Fibroblast of skin of left quadriceps (primary cell): ENCODE measurements around the gene VWA2.

ENCODE experiments used
- DNase-seq, 2 experiments: peaks; one replicate each; pipeline ENCODE4 v3.0.0-alpha.2; 2013; ENCODE audit warnings: low read depth in 2 of 2

The VWA2 gene

DNA sequence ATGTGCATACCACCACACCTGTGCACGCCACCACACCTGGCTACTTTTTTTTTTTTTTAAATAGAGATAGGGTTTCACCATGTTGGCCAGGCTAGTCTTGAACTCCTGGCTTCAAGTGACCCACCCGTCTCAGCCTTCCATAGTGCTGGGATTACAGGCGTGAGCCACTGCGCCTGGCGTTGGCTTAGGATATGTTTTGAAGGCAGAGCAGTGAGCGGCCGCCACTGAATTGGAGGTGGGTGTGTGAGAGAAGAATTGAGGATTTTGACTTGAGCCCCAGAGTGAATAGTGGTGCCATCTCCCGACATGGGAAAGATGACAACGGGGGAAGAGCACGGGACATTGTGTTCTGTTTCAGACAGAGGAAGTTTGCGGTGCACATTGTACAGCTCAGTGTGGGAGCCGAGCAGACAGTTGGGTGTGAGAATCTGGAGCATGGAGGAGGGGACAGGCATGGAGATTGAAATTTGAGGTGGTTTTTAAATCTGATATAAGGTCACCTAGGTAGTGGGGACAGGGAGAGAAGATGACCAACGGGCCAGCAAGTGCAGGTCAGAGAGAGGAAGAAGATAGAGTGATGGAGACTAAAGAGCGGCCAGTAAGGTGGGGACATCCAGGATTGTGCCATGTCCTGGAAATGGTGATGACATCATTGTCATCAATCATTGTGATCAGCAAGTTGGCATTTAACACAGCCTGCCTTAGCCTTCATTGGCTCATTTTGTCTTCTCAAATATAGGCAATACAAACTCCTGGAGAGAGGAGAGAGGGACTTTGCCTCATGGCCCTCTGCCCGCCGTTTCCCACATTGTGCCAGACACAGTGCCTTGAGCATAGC, 35.8 kb downstream of the VWA2 start:
- DNase-seq: no peak

DNA sequence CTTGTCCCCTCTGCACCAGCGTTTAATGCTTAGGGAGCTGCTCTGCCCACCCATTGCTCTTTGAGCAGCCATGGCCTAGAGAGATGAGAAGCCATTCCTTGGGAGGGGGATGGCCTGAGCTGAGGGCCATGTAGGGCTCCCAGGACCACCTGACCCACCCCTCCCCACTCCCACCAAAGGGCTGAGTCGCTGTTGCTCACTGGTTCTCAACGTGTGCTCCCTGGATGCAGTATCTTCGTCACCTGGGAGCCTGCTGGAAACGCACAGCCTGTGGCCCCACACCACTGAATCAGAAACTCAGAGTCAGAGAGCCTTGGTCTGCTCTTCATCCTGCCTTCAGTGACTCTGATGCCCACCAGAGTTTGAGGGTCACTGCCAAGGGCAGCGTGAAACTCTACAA, 37.0 kb downstream of the VWA2 start:
- no peak for DNase-seq

DNA sequence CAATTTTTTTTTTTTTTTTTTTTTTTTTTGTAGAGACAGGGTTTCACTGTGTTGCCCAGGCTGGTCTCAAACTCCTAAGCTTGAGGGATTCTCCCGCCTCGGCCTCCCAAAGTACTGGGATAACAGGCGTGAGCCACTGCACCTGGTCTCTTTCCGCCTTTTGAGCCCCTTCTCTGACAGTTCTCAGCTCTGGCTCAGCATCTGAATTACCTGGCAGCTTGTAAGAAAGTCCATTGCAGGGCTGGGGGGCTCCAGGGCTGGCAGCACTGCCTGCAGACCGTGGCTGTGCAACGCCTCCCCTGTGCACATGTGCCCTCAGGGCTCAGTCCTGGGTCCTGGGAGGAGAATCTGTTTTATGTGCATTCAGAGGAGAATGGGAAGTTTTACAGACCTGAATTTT, 37.6 kb downstream of the VWA2 start:
- no peak for DNase-seq

DNA sequence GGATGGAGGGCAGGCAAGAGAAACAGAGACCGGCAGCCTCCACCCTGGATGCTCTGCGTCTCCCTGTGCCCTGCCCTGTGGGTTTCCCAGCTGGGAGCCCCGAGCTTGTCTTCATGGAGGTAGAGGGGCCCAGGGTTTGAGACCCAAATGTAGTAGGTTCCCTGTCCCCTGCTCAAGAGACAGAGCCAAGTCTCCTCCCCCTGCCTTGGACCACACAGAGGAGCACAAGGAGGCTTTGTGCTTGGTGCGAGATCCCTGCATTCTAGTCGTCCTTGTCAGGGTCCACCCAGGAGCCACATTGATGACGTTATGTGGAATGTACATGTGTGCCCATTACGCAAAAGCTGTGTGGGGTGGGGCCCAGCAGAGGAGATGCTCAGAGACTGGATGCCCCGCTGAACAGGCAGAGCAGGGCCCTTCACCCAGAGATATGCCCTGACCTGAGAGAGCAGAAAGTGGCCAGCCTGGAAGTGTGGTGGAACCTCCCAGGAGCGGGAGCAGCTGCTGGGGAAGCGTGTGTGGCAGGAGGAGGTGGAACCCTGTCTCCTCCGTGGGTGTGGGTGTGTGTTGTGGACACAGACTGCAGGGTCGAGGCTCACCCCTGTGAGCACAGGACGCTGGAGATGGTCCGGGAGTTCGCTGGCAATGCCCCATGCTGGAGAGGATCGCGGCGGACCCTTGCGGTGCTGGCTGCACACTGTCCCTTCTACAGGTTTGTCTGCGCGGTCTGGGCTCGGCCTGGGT, 39.3 kb downstream of the VWA2 start:
- no peak for DNase-seq

DNA sequence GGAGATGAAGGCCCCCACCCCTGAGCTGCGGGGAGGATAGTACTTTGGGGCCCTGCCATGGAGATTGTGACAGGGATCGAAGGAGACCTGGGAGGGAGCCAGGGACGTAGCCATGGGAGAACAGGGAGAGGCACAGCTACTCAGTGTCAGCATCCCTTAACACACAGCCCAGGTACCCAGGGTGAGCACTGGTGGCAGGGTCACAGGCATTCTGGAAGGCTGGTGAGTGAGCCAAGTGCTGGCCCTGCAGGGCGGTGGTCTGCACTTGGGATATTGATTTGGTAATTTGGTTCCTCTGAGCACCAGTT, 39.8 kb downstream of the VWA2 start:
- no peak for DNase-seq

DNA sequence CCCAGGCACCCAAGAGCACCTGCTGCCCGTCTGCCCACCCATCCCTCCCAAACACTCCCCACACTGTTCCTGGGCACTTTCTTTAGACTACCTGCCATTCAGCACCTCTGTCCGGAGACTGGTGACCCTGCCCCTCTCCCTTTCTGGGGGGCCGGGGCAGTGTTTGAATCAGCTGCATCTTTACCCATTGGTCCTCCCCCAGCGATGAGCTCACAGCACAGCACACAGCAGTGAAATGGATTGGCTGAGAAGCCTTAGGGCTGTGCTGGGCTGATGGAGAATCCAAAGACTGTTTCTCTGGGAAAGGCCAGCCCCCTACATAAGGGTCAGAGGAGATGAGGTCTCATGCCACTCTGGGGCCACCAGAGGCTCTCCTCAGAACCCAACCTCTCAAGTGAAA, 40.2 kb downstream of the VWA2 start:
- no peak for DNase-seq

DNA sequence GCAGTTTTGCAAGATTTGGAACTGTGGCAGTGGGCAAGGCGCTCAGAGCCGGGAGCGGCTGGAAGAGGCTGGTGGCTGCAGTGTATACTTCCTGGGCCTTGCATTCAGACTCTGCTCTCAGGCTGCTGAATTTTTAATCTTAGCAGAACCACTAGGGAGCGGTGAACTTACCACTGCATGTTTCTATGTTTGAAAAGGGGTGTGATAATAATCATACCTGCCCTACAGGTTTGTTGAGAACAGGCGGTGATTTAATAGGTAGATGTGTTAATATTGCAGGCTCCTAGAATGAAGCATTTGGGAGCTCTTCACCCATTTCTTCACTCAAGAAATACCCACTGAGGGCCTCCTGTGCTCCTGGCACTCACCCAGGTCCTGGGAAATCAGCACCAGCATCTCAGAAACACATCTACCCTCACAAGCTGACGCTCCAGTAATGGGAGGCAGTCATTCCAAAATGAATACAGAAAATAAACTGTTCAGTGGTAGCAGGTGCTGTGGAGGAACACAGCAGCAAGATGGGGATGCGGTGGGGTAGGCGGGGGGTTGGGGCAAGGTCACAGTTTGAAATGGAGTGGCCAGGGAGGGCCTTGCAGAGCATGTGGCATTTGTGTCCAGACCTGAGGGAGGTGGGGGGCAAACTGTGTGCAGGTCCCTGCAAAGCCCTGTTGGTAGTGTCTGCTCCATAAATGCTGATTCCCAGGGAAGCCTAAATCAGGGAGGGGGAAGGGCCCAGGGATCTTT, 41.0 kb downstream of the VWA2 start:
- no peak for DNase-seq

DNA sequence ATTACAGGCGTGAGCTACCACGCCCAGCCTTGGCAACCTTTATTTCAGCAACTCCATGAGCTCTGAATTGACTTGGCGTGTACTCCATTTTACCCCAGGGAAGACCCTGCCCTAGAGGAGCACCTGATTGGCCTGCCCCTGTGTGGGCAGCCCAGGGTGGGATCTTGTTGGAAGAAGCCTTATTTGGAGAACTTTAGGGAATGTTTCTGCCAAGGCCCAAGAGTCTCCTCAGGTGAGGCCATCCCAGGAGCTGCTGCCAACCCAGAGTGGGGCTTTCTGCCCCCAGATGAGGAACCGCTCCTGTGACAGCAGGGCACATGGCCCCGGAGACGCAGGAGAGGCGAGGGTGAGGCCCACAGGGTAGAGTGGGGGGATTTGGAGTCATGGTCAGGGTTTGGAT, 42.0 kb downstream of the VWA2 start:
- no peak for DNase-seq

DNA sequence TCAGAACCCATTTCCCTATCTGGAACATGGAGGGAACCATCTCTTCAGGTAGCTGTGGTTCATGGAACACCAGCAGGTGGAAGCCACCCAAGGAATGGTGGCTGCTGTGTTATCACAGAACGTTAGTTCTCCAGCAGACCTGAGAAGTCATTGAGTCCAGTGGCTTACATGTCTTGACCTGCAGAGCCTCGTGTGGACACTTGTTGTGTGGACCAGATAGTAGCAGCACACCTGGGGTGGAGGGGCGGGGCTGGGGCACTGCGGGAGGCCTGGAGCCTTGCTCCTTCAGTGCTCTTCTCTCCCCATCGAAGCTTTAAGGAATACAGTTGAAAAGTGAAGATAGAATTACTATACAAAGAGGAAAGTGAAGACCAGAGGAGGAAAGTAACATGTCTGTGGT, 42.4 kb downstream of the VWA2 start:
- no peak for DNase-seq

DNA sequence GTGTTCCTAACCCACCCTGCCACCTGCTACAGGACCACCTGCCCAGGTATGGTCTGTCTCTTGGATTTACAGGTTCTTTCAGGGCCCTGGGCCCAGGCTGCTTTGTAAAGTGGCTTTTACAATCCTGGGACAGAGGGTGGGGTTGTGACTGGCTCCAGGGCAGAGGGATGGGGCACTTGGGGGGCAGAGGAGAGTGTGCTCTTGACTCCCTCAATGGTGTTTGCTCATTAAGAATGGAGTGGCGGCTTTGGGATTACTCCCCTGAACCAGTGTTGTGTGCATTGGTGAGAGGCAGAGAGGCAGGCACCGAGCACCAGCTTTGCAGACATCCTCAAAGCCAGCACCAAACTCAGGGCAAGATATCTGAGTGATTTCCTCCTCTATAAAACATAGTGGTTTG, 43.5 kb downstream of the VWA2 start:
- DNase-seq: no peak

DNA sequence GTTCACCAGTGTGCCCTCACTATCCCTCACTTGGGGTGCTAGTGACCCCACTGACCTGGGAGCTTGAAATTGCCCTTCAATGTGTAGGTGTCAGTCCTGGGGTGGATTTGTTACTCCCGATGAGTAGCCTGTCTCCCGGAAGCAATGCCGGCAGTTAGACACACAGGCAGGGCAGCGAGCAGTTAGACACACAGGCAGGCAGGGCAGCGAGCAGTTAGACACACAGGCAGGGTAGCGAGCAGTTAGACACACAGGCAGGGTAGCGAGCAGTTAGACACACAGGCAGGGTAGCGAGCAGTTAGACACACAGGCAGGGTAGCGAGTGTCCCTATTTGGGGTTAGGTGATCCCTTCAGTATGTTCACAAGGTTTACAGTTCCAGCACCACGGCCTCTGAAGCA, 44.0 kb downstream of the VWA2 start:
- DNase-seq: no peak

DNA sequence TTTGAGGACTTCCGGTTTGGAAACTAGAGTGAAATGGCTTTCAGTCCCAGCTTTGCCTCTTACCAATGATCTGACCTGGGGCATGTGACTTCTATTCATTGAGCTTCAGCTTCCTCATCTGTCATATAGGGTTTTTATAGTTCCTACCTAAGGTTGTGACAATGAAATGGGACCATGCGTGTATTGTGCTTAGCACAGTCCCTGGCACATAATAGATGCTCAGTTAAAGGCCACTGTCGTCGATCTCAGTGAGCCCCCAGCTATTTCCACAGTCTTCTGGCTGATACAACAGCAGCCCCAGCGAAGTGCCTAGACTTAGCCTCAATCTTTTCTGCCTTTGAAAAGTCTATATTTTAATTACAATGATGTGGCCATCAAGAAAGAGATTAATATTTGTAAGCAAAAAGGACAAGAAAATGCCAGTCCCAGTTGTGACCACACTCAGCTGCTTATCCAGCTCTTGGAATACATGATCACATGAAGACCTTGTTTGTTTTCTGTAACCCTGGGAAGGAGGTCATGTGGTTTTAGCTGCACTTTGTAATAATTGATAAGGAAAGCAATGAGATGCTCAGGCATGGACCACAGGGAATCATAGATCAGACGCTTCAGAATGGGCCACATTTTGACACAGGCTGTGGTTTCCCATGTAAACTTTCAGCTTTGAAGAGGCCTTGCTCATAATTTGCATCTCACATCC, 44.6 kb downstream of the VWA2 start:
- no peak for DNase-seq

DNA sequence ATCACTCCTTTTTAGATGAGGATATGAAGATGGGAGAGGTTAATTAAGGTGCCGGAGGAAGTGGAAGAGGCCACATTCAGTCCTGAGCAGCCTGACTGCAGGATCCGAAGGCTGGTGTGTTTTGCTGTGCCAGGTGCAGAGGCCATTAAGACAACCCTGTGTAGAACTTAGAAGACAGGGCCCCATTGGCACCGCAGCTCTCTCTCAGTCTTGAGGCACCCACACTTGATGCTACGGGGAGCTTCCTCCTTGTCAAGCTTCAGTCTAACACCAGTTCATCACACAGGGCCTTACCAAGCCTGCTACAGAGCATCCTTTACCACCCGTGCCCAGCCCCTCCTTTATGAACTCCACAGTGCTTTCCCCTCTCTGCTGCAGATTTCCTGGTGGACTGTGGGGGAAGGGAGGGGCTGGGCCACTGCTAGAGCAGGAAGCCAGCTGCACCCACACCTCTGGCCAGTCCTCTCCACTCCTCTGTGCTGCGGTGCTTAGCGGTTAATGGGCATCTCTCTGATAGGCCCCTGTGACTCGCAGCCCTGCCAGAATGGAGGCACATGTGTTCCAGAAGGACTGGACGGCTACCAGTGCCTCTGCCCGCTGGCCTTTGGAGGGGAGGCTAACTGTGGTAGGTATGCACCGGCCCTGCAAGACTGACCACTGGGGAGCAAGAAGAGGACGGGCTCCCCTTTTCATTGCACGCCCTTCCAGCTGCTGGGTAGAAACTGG, 45.5 kb downstream of the VWA2 start:
- DNase-seq: no peak

DNA sequence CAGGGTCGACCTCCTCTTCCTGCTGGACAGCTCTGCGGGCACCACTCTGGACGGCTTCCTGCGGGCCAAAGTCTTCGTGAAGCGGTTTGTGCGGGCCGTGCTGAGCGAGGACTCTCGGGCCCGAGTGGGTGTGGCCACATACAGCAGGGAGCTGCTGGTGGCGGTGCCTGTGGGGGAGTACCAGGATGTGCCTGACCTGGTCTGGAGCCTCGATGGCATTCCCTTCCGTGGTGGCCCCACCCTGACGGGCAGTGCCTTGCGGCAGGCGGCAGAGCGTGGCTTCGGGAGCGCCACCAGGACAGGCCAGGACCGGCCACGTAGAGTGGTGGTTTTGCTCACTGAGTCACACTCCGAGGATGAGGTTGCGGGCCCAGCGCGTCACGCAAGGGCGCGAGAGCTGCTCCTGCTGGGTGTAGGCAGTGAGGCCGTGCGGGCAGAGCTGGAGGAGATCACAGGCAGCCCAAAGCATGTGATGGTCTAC, 46.9 kb downstream of the VWA2 start:
- no peak for DNase-seq

DNA sequence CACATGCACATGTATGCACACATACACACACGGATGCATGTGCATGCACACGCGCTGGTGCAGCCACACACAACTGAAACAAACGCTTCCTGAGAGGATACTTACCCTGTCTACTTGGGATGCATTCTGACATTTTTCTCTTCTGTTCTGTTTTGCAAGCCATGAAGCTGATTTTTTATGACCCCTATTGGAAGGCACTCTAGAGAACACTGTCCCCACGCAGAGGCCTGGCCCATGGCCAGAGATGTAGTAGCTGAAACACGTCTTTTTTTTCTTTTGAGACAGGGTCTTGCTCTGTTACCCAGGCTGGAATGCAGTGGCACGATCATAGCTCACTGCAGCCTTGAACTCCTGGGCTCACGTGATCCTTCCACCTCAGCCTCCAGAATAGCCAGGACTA, 47.9 kb downstream of the VWA2 start:
- DNase-seq: no peak

DNA sequence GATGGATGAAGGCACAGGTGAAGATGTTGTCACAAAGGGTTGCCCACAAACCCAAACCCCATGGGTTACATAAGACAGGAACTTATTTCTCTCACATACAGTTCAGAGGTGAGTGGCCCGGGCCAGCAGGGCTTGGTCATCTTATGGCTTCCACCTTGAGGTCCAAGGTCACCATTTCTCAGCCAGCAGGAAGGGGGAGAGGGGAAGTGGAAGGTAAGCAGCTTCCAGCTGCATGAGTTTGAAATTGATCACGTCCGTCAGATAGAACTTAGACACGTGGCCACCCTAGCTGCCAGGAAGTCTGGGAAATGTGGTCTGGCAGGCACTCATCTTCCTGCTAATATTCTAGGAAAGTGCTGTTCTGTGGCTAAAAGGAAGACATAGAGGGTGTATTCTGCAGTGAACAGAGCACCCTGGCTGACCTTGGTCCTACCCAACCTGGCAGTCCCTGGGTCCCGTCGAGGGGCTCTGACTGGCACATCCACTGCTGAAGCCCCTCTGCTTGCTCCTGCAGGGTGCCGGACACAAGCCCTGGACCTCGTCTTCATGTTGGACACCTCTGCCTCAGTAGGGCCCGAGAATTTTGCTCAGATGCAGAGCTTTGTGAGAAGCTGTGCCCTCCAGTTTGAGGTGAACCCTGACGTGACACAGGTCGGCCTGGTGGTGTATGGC, 49.5 kb downstream of the VWA2 start:
- DNase-seq: no peak

DNA sequence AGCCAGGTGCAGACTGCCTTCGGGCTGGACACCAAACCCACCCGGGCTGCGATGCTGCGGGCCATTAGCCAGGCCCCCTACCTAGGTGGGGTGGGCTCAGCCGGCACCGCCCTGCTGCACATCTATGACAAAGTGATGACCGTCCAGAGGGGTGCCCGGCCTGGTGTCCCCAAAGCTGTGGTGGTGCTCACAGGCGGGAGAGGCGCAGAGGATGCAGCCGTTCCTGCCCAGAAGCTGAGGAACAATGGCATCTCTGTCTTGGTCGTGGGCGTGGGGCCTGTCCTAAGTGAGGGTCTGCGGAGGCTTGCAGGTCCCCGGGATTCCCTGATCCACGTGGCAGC, 50.0 kb downstream of the VWA2 start:
- DNase-seq: no peak

DNA sequence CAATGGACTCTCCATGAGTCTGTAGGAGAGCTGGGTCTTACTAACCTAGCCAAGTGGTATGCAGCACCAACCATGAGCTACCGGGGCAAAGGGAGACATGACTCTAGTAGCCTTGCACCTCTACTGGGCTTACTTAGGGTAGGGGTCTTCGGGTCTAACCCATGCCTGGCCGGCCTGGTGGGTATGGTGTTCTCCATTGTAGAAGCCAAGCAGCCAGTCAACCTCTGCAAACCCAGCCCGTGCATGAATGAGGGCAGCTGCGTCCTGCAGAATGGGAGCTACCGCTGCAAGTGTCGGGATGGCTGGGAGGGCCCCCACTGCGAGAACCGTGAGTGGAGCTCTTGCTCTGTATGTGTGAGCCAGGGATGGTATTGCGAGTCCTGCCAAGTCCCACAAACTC, 51.0 kb downstream of the VWA2 start:
- no peak for DNase-seq

DNA sequence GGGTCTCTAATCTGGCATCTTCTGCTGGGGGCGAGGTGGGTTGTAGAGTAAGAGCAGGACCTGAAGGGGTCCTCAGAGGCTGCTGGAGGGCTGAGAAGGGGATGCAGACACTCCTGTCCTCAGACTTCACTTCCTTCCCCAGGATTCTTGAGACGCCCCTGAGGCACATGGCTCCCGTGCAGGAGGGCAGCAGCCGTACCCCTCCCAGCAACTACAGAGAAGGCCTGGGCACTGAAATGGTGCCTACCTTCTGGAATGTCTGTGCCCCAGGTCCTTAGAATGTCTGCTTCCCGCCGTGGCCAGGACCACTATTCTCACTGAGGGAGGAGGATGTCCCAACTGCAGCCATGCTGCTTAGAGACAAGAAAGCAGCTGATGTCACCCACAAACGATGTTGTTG, 52.0 kb downstream of the VWA2 start:
- no peak for DNase-seq

DNA sequence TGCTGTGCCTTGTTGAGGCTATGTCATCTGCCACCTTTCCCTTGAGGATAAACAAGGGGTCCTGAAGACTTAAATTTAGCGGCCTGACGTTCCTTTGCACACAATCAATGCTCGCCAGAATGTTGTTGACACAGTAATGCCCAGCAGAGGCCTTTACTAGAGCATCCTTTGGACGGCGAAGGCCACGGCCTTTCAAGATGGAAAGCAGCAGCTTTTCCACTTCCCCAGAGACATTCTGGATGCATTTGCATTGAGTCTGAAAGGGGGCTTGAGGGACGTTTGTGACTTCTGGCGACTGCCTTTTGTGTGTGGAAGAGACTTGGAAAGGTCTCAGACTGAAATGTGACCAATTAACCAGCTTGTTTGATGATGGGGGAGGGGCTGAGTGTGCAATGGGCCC, 52.5 kb downstream of the VWA2 start:
- no peak for DNase-seq

DNA sequence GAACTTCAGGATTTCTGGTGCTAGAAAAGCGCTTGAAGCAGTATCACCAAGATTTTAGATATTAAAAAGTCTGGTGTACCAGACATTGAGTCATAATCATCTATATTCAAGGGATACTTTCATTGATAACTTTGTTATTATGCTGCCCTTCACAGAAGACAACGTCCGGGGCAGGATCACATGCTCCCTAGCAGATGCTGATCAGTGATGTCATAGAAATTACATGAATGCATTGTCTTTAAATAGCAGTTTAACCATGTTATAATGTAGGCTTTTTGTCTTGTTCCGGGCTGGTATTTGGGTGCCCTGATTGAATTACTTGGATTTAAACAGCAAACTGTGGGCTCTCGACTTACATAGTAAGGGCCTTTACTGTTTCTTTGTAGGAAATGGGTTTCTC, 54.0 kb downstream of the VWA2 start:
- DNase-seq: no peak
